Activated naive CD4-positive, alpha-beta T cell treated with anti-CD3 and anti-CD28 coated beads for 36 hours (primary cell): Measurements from ENCODE around the gene PNMA8A. TPM values are rescaled to one million over a fixed set of nuclear protein-coding genes. Genes with fewer than 3 reads are reported as not detected.
"Not testable (repeated sequence)": the region's sequence is repeated elsewhere in the genome, so short reads cannot be mapped to it uniquely, and the experiment has no call there.

Experiments used
- CTCF ChIA-PET: fragments of 350-600 bp; sonication (Branson Sonifier 250); formaldehyde crosslinking; loops from one replicate; lab custom pipeline; 2021; ENCODE audit warnings: antibody characterized with exemption; lab: Charles Lee
- DNase-seq: peaks from one replicate; pipeline ENCODE4 v3.0.0-alpha.2; 2020
- H3K27ac Mint-ChIP-seq: one replicate; pipeline ENCODE4 v1.8.0; 2021; ENCODE audit warnings: mild to moderate bottlenecking, mixed read lengths
- H3K27me3 Mint-ChIP-seq: one replicate; pipeline ENCODE4 v1.8.0; 2021; ENCODE audit warnings: low read depth, mixed read lengths
- H3K36me3 Mint-ChIP-seq: one replicate; pipeline ENCODE4 v1.8.0; 2021; ENCODE audit warnings: low read depth, mixed read lengths
- H3K4me1 Mint-ChIP-seq: one replicate; pipeline ENCODE4 v1.8.0; 2021; ENCODE audit warnings: low read depth, mixed read lengths
- H3K4me3 Mint-ChIP-seq: one replicate; pipeline ENCODE4 v1.8.0; 2021; ENCODE audit warnings: mild to moderate bottlenecking, moderate library complexity, mixed read lengths
- H3K9me3 Mint-ChIP-seq: one replicate; pipeline ENCODE4 v1.8.0; 2021; ENCODE audit warnings: mixed read lengths
- intact Hi-C: fragments of 100-400 bp; cut with micrococcal nuclease; formaldehyde crosslinking; loops from one replicate; pipeline ENCODE4 v1.15.1; 2023
- total RNA-seq, 2 experiments: library from RNA; stranded (reverse); gene quantifications; one replicate each; pipeline ENCODE4 v1.2.3, GENCODE V29; 2021

PNMA8A gene
- total RNA-seq, 2 experiments from 2014 or later, result 1.1 to 1.5 TPM

DNA sequence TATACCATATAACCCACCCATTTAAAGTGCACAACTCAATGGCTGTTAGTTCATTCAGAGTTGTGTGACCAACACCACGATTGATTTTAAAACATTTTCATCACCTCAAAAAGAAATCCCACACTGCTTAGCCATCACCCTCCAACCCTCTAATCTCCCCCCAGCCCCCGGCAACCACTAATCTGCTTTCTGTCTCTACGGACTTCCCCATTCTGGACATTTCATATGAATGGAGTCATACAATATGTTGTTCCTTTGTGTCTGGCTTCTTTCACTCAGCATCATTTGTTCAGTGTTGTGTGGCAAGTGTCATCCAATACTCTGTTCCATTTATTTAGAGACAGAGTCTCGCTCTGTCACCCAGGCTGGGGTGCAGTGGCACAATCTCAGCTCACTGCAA is 28.3 kb upstream of the PNMA8A start:
- peaks cover 6% of the 10 kb centered on the region for H3K4me1 Mint-ChIP-seq
- H3K9me3 Mint-ChIP-seq, result no peaks in the 10 kb centered on the region
- no peak overlapping the region for H3K4me3 Mint-ChIP-seq
- H3K36me3 Mint-ChIP-seq, result no peaks in the 10 kb centered on the region
- peaks cover 7% of the 10 kb centered on the region for H3K27me3 Mint-ChIP-seq
- no peak overlapping the region for H3K27ac Mint-ChIP-seq
- DNase-seq, result no peak
- CTCF ChIA-PET, result no interaction called here
- intact Hi-C loops, result no loop called here

GRCh38 chr19:46497773-46498172 is 26.4 kb upstream of the PNMA8A start:
- Mint-ChIP-seq H3K4me1 (peaks cover 17% of the 10 kb centered on the region), H3K4me3 (no peak overlapping the region), H3K9me3 (no peaks in the 10 kb centered on the region), H3K27me3 (peaks cover 17% of the 10 kb centered on the region), H3K36me3 (no peaks in the 10 kb centered on the region), H3K27ac (no peak overlapping the region)
- intact Hi-C loops, result no loop called here
- CTCF ChIA-PET, result no interaction called here
- DNase-seq, result no peak

GRCh38 chr19:46496886-46497285 is 25.5 kb upstream of the PNMA8A start:
- not testable (repeated sequence) for H3K4me3 Mint-ChIP-seq
- H3K27me3 Mint-ChIP-seq, result peaks cover 20% of the 10 kb centered on the region

GRCh38 chr19:46496304-46496703 is 24.9 kb upstream of the PNMA8A start:
- H3K9me3 Mint-ChIP-seq, result no peaks in the 10 kb centered on the region
- no peak overlapping the region for H3K27ac Mint-ChIP-seq
- H3K4me1 Mint-ChIP-seq, result peaks cover 21% of the 10 kb centered on the region
- H3K4me3 Mint-ChIP-seq, result no peak overlapping the region
- intact Hi-C loops, result no loop called here
- CTCF ChIA-PET, result interaction anchor here (0.5 to 1.0 kb wide), 2 partner anchors 18 to 93 kb away, joined by 3 to 6 read pairs; no protein-coding TSS in a partner anchor
- no peaks in the 10 kb centered on the region for H3K36me3 Mint-ChIP-seq
- H3K27me3 Mint-ChIP-seq, result peaks cover 24% of the 10 kb centered on the region
- no peak for DNase-seq

More at GRCh38 chr19:46496886-46497285, 25.5 kb upstream of the PNMA8A start:
- H3K27ac Mint-ChIP-seq, intact Hi-C loops, H3K9me3 Mint-ChIP-seq, DNase-seq, H3K36me3 Mint-ChIP-seq: not testable (repeated sequence)
- CTCF ChIA-PET, result interaction anchor here (0.6 to 1.0 kb wide), 2 partner anchors 17 to 19 kb away, joined by 3 to 4 read pairs; no protein-coding TSS in a partner anchor
- peaks cover 20% of the 10 kb centered on the region for H3K4me1 Mint-ChIP-seq

GRCh38 chr19:46495786-46496099 is 24.4 kb upstream of the PNMA8A start, which contains the start of gene PNMA8B:
Gene PNMA8B (minus strand): TSS chr19:46495867. CDS start chr19:46495465, 402 bp downstream.
- Mint-ChIP-seq H3K27ac (no peak within 1 kb of the TSS), H3K4me1 (peaks cover 21% of the 10 kb centered on the region), H3K36me3 (no peaks in the 10 kb centered on the region), H3K4me3 (peak within 1 kb of the TSS; percentile 74), H3K9me3 (no peaks in the 10 kb centered on the region), H3K27me3 (peaks cover 29% of the 10 kb centered on the region)
- intact Hi-C loops, result no loop called here
- CTCF ChIA-PET, result interaction anchor here (0.5 kb wide), 1 partner anchor 92 kb away, joined by 6 read pairs; no protein-coding TSS in a partner anchor
- peak; percentile 42 for DNase-seq

- DNase-seq, result no peak
- no peaks in the 10 kb centered on the region for H3K36me3 Mint-ChIP-seq
- H3K4me1 Mint-ChIP-seq, result peaks cover 23% of the 10 kb centered on the region
- no peaks in the 10 kb centered on the region for H3K9me3 Mint-ChIP-seq
- intact Hi-C loops, result no loop called here
- CTCF ChIA-PET, result no interaction called here
- no peak overlapping the region for H3K27ac Mint-ChIP-seq
- H3K27me3 Mint-ChIP-seq, result peaks cover 31% of the 10 kb centered on the region
- peak overlapping the region; percentile 74 for H3K4me3 Mint-ChIP-seq
Observed at GRCh38 chr19:46494941-46495785, 23.8 kb upstream of the PNMA8A start.

DNA sequence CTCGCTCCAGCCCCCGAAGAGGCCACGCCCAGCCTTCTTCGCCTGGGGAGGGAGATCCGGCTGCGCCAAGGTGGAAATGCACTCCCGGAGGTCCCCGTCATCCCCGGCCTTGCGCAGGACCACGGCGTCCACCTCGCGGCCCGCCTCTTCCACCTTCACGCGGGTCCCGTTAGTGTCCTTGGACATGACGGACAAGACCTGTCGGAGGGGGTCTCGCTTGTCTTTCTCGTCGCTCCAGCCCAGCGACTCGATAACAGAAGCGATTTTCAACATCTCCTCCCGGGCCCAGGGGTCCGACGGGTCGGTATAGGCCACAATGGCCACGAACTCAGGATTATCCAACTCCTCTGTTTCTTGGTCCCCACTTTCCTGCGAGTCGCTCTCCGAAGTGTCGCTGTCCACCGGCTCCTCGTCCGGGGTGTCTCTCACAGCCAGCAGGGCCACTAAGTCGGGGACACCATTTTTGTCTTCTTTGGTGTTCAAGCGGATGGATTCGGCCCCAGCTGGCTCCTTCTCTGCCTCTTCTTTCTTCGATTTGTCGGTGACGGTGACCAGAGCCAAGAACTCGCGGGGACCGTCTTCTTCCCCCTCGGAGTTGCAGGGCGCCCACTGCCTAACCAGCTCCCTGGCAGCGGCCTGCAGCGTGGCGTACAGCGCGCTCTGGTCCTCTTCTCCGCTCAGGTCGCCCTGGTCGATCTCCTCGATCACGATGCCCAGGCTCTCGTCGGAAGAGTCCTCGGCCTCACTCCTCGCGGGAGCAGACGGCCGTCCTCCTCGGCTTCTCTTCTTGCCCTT is 23.0 kb upstream of the PNMA8A start:
- Mint-ChIP-seq H3K4me3 (peak overlapping the region; percentile 74), H3K36me3 (no peaks in the 10 kb centered on the region), H3K9me3 (no peaks in the 10 kb centered on the region), H3K4me1 (peaks cover 28% of the 10 kb centered on the region), H3K27ac (peak overlapping the region; percentile 72), H3K27me3 (peaks cover 38% of the 10 kb centered on the region)
- intact Hi-C loops, result no loop called here
- CTCF ChIA-PET, result no interaction called here
- DNase-seq, result no peak

- CTCF ChIA-PET, result no interaction called here
- DNase-seq, result peak; percentile 60
- Mint-ChIP-seq H3K27ac (peak overlapping the region; percentile 72), H3K4me3 (peak overlapping the region; percentile 74), H3K27me3 (peaks cover 47% of the 10 kb centered on the region), H3K4me1 (peaks cover 29% of the 10 kb centered on the region), H3K9me3 (no peaks in the 10 kb centered on the region), H3K36me3 (no peaks in the 10 kb centered on the region)
- intact Hi-C loops, result no loop called here
Observed at GRCh38 chr19:46493236-46494145, 22.1 kb upstream of the PNMA8A start.

- peaks cover 33% of the 10 kb centered on the region for H3K4me1 Mint-ChIP-seq
- no peaks in the 10 kb centered on the region for H3K36me3 Mint-ChIP-seq
- intact Hi-C loops, result no loop called here
- H3K27ac Mint-ChIP-seq, result peak overlapping the region; percentile 24
- peak overlapping the region; percentile 73 for H3K4me3 Mint-ChIP-seq
- peaks cover 51% of the 10 kb centered on the region for H3K27me3 Mint-ChIP-seq
- peak; percentile 41 for DNase-seq
- no peaks in the 10 kb centered on the region for H3K9me3 Mint-ChIP-seq
- CTCF ChIA-PET, result no interaction called here
Observed at GRCh38 chr19:46492841-46493235, 21.5 kb upstream of the PNMA8A start.

DNA sequence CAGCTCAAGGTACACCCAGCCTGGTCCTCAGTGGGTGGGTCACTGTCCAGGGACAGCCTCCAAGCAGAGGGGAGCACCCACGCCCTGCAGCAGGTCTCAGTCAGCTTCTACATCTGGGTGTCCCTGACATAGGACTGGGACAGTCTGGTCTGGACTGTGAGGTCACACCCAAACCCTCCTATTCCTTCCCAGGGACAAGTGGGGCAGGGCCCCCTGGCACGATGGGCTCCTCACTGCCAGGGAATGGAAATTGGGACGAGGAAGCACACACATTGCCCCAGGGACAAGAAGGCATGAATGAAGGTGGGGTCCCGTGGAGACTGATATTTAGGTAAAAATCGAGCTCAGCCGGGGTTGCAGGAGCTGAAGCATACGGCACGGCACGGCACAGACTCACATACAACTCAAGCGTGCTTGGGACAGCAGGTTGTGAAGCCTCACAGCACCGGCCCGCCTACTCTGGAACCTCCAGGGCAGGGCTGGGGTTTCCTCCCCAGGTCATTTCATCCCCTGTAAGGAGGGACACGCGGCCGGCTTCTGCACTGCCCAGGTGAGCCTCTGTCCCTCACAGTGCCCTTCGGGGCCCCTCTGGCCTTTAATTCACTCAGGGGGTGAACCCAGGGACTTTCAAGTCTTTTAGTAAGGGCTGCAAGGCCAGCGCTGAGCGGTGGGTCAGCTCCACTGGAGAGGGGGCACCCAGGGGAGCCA is 20.8 kb upstream of the PNMA8A start:
- H3K4me1 Mint-ChIP-seq, result peaks cover 39% of the 10 kb centered on the region
- no peaks in the 10 kb centered on the region for H3K36me3 Mint-ChIP-seq
- DNase-seq, result no peak
- H3K27me3 Mint-ChIP-seq, result peaks cover 57% of the 10 kb centered on the region
- H3K27ac Mint-ChIP-seq, result no peak overlapping the region
- CTCF ChIA-PET, result interaction anchor here (0.7 to 2.7 kb wide), 4 partner anchors 20 to 94 kb away, joined by 3 to 9 read pairs (median 3); no protein-coding TSS in a partner anchor
- intact Hi-C loops, result no loop called here
- H3K4me3 Mint-ChIP-seq, result no peak overlapping the region
- no peaks in the 10 kb centered on the region for H3K9me3 Mint-ChIP-seq

- Mint-ChIP-seq H3K4me3 (no peak overlapping the region), H3K36me3 (no peaks in the 10 kb centered on the region), H3K27me3 (peaks cover 64% of the 10 kb centered on the region), H3K9me3 (no peaks in the 10 kb centered on the region), H3K4me1 (peaks cover 42% of the 10 kb centered on the region), H3K27ac (no peak overlapping the region)
- intact Hi-C loops, result loop anchor here (1.0 kb wide), 1 partner anchor 23 kb away; no protein-coding TSS in a partner anchor
- CTCF ChIA-PET, result interaction anchor here (1.0 to 4.1 kb wide), 4 partner anchors 21 to 93 kb away, joined by 3 to 23 read pairs (median 6); no protein-coding TSS in a partner anchor
- no peak for DNase-seq
Observed at GRCh38 chr19:46490774-46491173, 19.4 kb upstream of the PNMA8A start.
